ENCODE data around the gene NR5A1.

GRCh38 chr9:124483481-124483880 lies 23.7 kb downstream of the NR5A1 start:
- TF ChIP-seq POLR2AphosphoS5 (IDR thresholded peaks at IDR 0.05; ENCODE audit: borderline replicate concordance, low read depth, low read length) (no peak), EZH2 (IDR thresholded peaks at IDR 0.05) (no peak), FOXP2 (optimal IDR thresholded peaks at IDR 0.05; ENCODE audit: control extremely low read depth, extremely low read length, insufficient read depth) (no peak)

All from SK-N-MC (cell line).